Nephron (organoid): ENCODE results near the gene ZFYVE28.

Source experiments
- H3K27ac Mint-ChIP-seq, 3 experiments: 2 replicates each; pipeline ENCODE4 v1.8.0; 2020; ENCODE audit warnings: mixed read lengths in 3 of 3, mild to moderate bottlenecking in 2 of 3, moderate library complexity in 1 of 3
- H3K27me3 Mint-ChIP-seq: 2 replicates; pipeline ENCODE4 v1.8.0; 2021; ENCODE audit warnings: low read depth, mild to moderate bottlenecking, moderate library complexity, mixed read lengths
- H3K36me3 Mint-ChIP-seq: 2 replicates; pipeline ENCODE4 v1.8.0; 2020; ENCODE audit warnings: low read depth, mixed read lengths
- H3K4me1 Mint-ChIP-seq: 2 replicates; pipeline ENCODE4 v1.8.0; 2020; ENCODE audit warnings: mixed read lengths
- H3K4me3 Mint-ChIP-seq, 3 experiments: 2 replicates each; pipeline ENCODE4 v1.8.0; 2020; ENCODE audit warnings: mild to moderate bottlenecking in 3 of 3, mixed read lengths in 3 of 3, moderate library complexity in 2 of 3
- H3K9me3 Mint-ChIP-seq: 2 replicates; pipeline ENCODE4 v1.8.0; 2020; ENCODE audit warnings: mixed read lengths
- CTCF ChIP-seq, 3 experiments: fragments of 200-600 bp; sonication (generic); IDR thresholded peaks; one replicate each; pipeline ENCODE4 v1.5.0; 2021; ENCODE audit warnings: antibody characterized with exemption in 3 of 3; ENCODE audit not compliant: unreplicated experiment in 3 of 3

Gene ZFYVE28

DNA sequence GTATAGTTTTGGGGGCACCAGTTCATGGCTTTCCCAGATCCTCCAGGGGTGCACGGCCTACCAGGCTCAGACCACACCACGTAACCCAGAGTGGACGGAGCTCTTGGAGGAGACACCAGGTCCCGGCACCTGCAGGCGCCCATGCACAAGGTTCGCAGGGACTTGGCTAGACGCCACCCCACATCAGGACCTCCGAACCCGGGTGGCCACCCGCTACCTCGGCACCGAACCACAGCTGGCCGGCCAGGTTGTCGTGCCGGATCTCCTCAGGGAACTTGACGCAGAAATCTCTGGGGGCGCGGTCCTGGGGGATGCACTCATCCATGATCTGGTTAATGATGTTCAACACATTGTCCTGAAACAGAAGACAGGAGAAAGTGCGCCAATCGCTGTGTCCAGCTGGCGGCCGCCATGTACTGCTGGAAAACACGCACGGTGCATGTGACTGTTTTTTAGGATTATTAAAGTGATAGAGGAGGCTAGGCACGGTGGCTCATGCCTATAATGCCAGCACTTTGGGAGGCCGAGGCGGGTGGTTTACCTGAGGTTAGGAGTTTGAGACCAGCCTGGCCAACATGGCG, 77.1 kb downstream of the ZFYVE28 start:
- Mint-ChIP-seq H3K27ac (no peak overlapping the region), H3K36me3 (no peaks in the 10 kb centered on the region), H3K4me1 (no peaks in the 10 kb centered on the region), H3K9me3 (peaks cover 6% of the 10 kb centered on the region), H3K27me3 (peaks cover 8% of the 10 kb centered on the region), H3K4me3 (no peak overlapping the region)
- no peak for TF ChIP-seq CTCF (IDR thresholded peaks at IDR 0.05; ENCODE audit: unreplicated experiment in 3 of 3)

DNA sequence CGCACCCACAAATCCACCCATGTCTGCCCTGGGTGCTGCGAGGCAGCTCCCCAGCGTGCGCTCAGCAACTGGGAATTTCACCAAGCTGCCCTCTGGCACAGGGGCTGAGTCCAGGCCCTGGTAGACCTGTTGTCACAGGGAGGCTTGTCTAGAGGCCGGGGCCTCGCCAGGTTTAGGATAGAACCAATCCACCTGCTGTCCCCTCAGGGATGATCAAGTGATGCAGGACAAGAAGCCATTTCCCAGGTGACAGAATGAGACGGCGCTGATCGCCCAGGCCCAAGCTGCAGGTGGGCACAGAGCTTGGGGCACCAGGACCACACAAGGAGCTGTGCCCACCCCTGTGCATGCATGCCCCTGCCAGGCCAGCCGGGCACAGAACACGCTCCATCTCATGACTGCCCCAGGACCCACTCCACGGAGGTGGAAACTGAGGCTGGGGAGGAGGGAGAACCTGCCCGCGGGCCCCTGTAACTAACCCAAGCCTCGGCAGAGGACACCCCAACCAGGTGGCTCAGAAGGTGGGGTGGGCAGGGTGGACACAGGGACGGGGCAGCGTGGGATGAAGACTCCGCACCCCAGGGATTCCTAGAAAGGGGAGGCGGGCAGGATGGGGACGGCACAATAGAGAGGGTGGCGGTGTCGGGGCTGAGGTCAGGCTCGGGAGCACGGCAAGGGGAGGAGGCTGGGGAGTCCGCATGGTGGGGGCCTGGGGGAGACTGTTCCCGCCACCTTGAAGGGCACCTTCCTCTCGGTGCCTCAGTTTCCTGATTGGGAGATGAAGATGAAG, 78.0 kb downstream of the ZFYVE28 start:
- Mint-ChIP-seq H3K4me3 (no peak overlapping the region), H3K36me3 (no peaks in the 10 kb centered on the region), H3K9me3 (peaks cover 4% of the 10 kb centered on the region), H3K4me1 (no peaks in the 10 kb centered on the region), H3K27ac (no peak overlapping the region), H3K27me3 (peaks cover 11% of the 10 kb centered on the region)
- TF ChIP-seq CTCF (IDR thresholded peaks at IDR 0.05; ENCODE audit: unreplicated experiment in 3 of 3) = no peak

DNA sequence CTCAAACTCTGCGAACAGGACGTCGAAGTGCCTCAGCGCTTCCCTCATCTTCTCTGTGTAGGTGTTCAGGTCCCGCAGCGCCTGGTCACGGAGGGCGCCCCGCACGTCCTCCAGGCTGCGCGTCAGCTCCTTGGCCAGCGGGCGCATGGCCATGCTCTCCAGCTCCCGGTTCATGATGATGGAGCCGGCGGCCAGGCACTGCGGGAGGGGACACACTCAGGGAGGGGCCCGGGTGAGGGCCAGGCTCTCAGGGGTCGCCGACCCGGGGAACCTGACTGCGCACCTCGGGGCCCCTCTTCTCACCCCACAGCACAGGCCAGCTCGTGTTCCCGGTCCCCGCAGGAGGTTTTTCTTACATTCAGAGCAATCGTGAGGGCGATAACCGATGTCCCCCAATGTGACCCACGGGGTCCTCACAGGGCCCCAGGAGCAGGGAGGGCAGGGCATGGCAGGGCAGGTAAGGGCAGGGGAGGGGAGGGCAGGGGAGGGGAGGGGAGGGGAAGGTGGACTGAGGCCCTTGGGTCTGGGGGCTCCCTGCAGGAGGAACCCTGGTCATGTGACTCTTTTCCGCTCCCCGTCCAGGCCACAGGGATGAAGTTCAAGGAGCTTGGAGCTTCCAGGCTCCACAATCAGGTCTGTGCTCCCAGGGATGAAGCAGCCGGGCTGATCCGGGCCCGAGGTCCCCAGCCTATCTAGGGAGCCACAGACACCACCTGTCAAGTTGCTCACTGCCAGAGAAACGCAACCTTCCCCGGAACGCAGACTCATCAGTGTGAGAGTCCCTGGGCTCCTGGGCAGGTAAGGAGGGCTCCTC, 78.8 kb downstream of the ZFYVE28 start:
- TF ChIP-seq CTCF (IDR thresholded peaks at IDR 0.05; ENCODE audit: unreplicated experiment in 3 of 3) = no peak
- no peaks in the 10 kb centered on the region for H3K4me1 Mint-ChIP-seq
- no peak overlapping the region for H3K4me3 Mint-ChIP-seq
- no peaks in the 10 kb centered on the region for H3K36me3 Mint-ChIP-seq
- peaks cover 11% of the 10 kb centered on the region for H3K27me3 Mint-ChIP-seq
- no peak overlapping the region for H3K27ac Mint-ChIP-seq
- H3K9me3 Mint-ChIP-seq = no peaks in the 10 kb centered on the region

GRCh38 chr4:2338754-2339457, 79.5 kb downstream of the ZFYVE28 start:
- H3K4me3 Mint-ChIP-seq = no peak overlapping the region
- H3K27me3 Mint-ChIP-seq = peaks cover 11% of the 10 kb centered on the region
- no peaks in the 10 kb centered on the region for H3K9me3 Mint-ChIP-seq
- no peaks in the 10 kb centered on the region for H3K36me3 Mint-ChIP-seq
- no peak overlapping the region for H3K27ac Mint-ChIP-seq
- no peaks in the 10 kb centered on the region for H3K4me1 Mint-ChIP-seq
- no peak for TF ChIP-seq CTCF (IDR thresholded peaks at IDR 0.05; ENCODE audit: unreplicated experiment in 3 of 3)

DNA sequence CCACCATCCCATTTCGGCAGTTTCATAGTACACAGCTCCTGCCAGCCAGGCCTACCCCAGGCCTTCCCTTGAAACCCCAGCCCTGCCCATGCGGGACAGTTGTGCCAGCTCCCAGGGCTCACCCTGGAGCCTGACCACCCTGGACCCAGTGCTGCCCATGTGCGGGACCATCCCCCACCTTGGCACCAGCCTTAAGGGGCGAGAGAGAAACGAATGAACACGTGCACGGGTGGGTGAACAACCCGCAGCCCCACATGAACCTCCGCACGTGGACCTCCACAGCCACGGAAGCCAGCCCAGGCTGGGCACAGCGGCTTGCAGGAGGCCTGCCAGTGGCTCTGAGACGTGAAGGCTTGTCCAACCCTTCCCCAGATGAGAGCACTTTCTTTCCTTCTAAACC, 80.5 kb downstream of the ZFYVE28 start:
- Mint-ChIP-seq H3K9me3 (no peaks in the 10 kb centered on the region), H3K36me3 (no peaks in the 10 kb centered on the region), H3K4me3 (no peak overlapping the region), H3K4me1 (no peaks in the 10 kb centered on the region), H3K27ac (no peak overlapping the region), H3K27me3 (peaks cover 11% of the 10 kb centered on the region)
- TF ChIP-seq CTCF (IDR thresholded peaks at IDR 0.05; ENCODE audit: unreplicated experiment in 3 of 3) = no peak
